ENCODE results near the gene ZDHHC14.
"Not testable (repeated sequence)": the region's sequence is repeated elsewhere in the genome, so short reads cannot be mapped to it uniquely, and the experiment has no call there.

Gene ZDHHC14

GRCh38 chr6:157585274-157586087 lies 204.5 kb downstream of the ZDHHC14 start:
- no peak for DNase-seq

GRCh38 chr6:157586088-157586414 lies 205.1 kb downstream of the ZDHHC14 start:
- no peak for DNase-seq

DNA sequence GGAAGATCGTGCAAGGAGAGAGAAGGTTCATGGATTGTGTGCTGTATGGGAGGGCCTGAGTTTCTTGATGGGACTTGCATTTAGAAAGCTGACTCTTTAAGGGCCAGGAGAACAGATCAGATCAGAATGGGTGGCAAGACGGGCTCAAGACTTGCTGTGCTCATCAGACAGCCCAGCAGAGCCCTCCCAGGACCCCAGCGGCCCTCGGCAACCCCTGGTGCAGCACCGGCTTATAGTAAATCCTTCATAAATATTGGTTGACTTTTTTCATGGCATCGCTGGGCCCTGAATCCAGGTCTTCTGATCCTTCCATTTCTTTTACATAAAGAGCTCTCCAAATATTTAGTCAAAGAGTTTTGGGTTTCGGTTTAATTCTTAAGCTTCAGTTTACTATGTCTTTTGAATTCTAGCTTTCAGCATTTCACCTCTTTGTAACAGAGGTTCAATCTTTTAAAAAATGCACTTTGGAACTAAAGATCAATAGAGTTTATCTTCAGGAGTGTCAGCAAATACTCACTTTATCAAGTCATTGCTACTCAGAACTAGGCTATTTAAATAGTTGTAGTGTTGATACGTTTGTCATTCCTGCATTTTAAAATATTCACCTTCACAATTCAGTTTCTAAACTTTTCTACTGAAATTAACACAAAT lies 205.6 kb downstream of the ZDHHC14 start:
- no peak for DNase-seq

- no peak for DNase-seq
Observed at GRCh38 chr6:157587127-157587926, 206.3 kb downstream of the ZDHHC14 start.

DNA sequence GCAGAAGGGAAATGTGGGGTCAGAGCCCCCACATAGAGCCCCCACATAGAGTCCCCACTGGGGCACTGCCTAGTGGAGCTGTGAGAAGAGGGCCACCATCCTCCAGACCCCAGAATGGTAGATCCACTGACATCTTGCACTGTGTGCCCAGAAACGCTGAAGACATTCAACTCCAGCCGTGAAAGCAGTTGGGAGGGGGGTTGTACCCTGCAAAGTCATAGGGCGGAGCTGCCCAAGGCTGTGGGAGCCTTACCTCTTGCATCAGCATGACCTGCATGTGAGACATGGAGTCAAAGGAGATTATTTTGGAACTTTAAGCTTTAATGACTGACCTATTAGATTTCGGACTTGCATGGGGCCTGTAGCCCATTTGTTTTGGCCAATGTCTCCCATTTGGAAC lies 209.7 kb downstream of the ZDHHC14 start:
- DNase-seq: not testable (repeated sequence)

GRCh38 chr6:157592541-157592940 lies 211.6 kb downstream of the ZDHHC14 start:
- no peak for DNase-seq

DNA sequence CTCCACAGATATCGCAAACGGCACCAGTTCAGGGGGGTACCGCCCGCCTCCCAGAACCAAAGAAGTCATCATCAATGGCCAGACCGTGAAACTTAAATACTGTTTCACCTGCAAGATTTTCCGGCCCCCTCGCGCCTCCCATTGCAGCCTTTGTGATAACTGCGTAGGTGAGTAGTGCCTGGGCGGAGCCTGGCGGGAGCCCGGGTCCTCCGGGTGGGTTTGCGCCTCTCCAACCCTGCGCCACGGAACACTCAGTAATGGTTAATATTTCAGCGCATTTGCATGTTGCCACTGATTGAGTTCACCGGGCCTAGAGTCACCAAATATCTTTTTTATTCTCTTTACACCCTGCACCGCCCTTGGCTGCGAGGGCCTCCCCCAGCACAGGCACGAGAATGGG lies 212.0 kb downstream of the ZDHHC14 start:
- DNase-seq: no peak

- no peak for DNase-seq
Observed at GRCh38 chr6:157593596-157593995, 212.6 kb downstream of the ZDHHC14 start.

DNA sequence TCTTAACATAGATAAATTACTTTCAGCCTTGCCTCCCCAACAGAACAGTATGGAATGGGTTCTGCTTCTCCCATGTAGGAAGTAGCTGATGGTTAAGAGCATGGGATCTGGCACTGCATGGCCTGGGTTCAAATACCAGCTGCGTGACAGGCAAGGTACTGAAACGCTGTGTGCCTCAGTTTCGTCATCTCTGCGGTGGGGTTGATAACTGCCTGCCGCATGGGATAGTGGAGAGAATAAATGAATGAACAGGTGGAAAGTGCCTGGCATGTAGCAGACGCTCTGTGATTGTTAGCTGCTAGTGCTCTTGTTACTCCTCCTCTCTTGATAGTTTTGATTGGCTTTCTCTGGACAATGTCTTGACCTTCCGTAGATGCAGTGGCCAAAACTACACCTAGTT lies 213.3 kb downstream of the ZDHHC14 start:
- DNase-seq: no peak

GRCh38 chr6:157595768-157596167 lies 214.8 kb downstream of the ZDHHC14 start:
- DNase-seq: no peak

DNA sequence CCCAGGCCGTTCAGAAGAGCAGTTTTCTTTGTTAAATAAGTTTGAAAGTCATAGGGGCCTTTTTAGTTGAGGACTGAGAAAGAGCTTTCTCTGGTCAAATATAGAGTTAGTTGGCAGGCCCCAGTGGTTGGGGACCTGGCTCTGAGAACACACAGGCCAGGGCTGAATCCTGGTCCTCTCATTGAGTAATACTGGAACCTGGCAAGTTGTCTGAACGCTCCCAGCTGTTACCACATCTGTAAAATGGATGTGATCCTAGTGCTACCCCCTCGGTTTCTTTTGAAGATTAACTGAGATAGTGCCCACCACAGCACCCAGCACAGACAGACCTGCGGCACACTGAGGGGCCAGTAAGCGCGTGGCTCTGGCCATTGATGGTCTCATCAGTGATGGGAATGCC lies 215.5 kb downstream of the ZDHHC14 start:
- no peak for DNase-seq

DNA sequence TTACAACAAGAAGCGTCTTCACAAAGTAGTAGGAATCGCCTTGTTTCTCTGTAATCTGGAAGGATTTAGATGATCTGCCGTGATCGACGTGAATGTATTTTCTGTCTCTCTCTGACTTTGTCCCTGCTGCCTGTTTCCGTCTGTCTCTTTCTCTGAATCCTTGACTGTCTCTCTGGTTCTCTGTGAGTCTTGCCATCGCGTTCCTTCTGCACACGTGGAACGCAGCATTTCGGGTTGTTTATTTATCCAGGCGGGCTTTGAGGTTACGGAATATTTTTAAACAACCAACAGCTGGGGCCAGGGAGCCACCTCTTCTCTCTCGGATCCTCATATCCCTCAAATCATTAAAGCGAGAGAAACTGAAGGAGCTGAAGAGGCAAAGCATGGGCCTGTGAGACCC lies 215.9 kb downstream of the ZDHHC14 start:
- DNase-seq: no peak

DNA sequence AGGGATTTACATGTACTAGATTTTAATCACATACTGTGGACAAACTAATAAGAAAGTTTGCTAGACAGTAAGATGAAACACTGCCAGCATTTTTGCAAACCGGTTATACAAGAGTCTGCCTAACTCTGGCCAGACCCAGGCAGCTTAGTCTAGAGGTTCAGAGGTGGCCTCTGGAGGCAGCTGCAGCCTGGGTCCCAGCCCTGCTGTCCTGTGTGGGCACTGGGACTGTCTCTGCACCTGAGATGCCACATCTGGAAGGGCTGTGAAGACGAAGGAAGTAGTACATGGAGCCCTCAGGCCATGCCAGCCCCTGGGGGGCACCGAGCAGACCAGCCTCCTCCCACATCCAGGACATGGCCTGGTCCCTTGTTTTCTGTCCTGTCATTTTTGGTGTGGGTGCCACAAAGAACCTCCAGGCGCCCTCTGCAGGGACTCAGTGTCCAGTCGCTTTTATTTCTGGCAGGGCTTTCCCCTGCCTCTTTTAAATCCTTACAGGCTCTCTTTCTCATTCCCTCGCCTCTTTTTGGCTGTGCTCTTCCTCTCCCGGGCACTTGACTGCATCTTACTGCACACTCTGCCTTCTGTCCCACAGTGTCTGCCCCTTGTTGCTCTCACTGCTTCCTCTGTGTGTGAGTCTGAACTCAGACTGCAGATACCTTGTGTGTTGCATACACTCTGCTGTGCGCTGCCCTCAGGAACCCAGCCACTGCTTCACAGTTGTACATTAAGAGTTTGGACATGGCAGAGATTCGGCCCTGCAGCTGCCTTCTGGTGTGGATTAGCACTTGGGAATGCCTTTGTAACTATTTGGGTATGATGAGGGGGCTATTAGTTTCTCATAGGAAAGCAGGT lies 216.7 kb downstream of the ZDHHC14 start:
- peak in 1 of 2 experiments; percentile 44 for DNase-seq

DNA sequence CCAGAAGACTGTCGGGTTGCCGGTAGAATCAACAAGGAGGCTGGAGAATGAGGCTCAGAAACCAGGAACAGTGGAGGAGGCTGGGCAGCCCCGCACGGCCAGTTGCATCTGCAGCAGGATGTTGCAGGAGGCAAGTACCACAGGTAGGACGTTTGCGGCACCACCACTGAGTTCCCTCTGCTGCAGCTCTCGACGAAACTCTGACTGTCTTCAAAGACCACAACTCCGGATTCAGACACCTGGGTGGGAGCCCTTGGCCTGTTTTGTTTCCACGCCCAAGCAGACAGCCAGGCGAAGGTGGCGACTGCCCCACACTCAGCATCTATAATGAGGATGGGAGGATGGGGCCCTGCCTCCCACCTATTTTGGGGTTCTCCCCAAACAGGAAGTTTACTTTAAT lies 218.2 kb downstream of the ZDHHC14 start:
- DNase-seq: no peak

- no peak for DNase-seq
Observed at GRCh38 chr6:157600807-157601206, 219.8 kb downstream of the ZDHHC14 start.

GRCh38 chr6:157602521-157603295 lies 221.7 kb downstream of the ZDHHC14 start:
- no peak for DNase-seq

DNA sequence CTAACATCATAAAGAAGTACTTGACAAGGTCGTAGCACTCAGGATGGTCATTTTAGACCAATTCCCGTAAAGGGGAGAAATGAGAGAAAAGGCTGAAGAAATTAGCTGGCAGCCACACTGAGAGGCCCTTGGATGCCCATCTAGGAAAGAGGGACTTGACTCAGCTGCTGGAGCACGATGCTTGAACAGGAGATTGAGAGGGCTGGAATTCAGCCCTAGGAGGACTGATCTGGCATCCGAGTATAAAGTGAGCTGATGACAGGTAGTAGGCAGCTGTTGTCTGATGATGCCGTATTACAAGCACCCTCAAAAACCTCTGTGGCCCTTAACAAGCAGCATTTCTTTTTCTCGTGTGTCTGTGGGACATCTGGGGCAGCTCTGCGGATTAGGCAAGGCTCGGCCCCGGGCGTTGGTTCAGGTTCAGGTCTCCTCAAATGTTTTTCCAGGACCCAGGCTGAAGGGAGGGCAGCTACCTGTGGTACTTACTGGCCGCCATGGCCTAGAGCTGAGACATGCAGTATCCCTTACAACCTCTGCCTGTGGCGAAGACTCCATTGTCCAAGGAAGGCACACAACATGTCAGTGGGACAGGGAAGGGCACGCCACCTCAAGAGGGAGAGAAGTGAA lies 222.4 kb downstream of the ZDHHC14 start:
- DNase-seq: no peak

- DNase-seq: no peak
Observed at GRCh38 chr6:157603971-157604370, 223.0 kb downstream of the ZDHHC14 start.

DNA sequence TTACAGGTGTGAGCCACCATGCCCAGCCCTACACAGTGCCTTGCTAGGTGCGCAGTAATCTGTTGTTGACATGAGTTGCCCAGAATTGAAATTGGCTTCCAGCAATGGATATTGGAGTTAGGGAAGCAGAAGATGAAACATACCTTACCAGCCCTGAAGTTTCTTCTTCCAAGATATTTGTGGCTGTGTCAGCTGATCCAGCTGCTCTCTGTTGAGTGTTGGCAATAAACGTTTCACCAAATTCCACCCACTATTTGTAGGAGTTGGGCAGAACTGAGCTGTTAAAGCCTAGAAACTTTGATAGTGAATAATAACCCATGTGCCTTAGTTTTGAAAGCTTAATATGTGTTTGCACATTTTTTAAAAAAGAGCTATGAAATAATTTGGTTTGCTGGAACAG lies 223.8 kb downstream of the ZDHHC14 start:
- DNase-seq: no peak

- DNase-seq: no peak
Observed at GRCh38 chr6:157605484-157605883, 224.5 kb downstream of the ZDHHC14 start.

GRCh38 chr6:157606516-157606915 lies 225.5 kb downstream of the ZDHHC14 start:
- DNase-seq: no peak
